ENCODE measurements around the gene FBXO36.

GRCh38 chr2:229945975-229946374 lies 23.7 kb downstream of the FBXO36 start:
- TF ChIP-seq POLR2AphosphoS5 (IDR thresholded peaks at IDR 0.05; ENCODE audit: low read depth, low read length) = no peak
- TF ChIP-seq SIN3A (IDR thresholded peaks at IDR 0.05; ENCODE audit: low read depth) = no peak
- TF ChIP-seq POLR2A (IDR thresholded peaks at IDR 0.05; ENCODE audit: borderline replicate concordance, extremely low read depth, insufficient read depth, insufficient read length) = no peak
- TF ChIP-seq CEBPB (IDR thresholded peaks at IDR 0.05; ENCODE audit: low read depth) = no peak

All from HCT116 (cell line).